ENCODE data around the gene ATF6B. TPM values are rescaled to one million over a fixed set of nuclear protein-coding genes. Genes with fewer than 3 reads are reported as not detected.
"Not testable (repeated sequence)": the region's sequence is repeated elsewhere in the genome, so short reads cannot be mapped to it uniquely, and the experiment has no call there.

Gene ATF6B
- polyA plus RNA-seq, 4 donors, result 15.4 to 89.5 (median 45.8) TPM

- Histone ChIP-seq H3K36me3 (ENCODE audit: control insufficient read depth in 3 of 3, insufficient read depth in 2 of 3, low read depth in 1 of 3, low read length in 3 of 3) (peaks cover 0 to 5% (median 0%) of the 10 kb centered on the region in 3 donors), H3K4me1 (ENCODE audit: control insufficient read depth in 3 of 3, insufficient read depth in 2 of 3, low read depth in 1 of 3, low read length in 2 of 3) (peaks cover 0 to 28% (median 0%) of the 10 kb centered on the region in 3 donors), H3K27ac (ENCODE audit: low read depth in 1 of 3, low read length in 2 of 3) (no peak overlapping the region), H3K9me3 (ENCODE audit: control insufficient read depth in 2 of 2, insufficient read depth in 1 of 2, low read depth in 1 of 2, low read length in 1 of 2) (no peaks in the 10 kb centered on the region), H3K4me3 (ENCODE audit: low read depth in 1 of 3, low read length in 3 of 3) (peak overlapping the region in 1 of 3 donors; percentile 70), H3K27me3 (ENCODE audit: control insufficient read depth in 3 of 3, insufficient read depth in 3 of 3, low read length in 3 of 3) (peaks cover 0 to 19% (median 2%) of the 10 kb centered on the region in 3 donors)
- DNase-seq (no peak), FAIRE-seq (no peak)
- 83 to 92% (median 89%) methylated on average over 4 of the region's 4 CpGs for WGBS, 3 donors
Observed at GRCh38 chr6:32147401-32148132, 19.5 kb upstream of the ATF6B start.

- FAIRE-seq, result no peak
- no peak overlapping the region for H3K4me3 ChIP-seq (ENCODE audit: low read depth in 1 of 3, low read length in 3 of 3)
- no peak overlapping the region for H3K27ac ChIP-seq (ENCODE audit: low read depth in 1 of 3, low read length in 2 of 3)
- WGBS, 3 donors, result 57 to 66% (median 66%) methylated on average over 4 of the region's 4 CpGs
- peaks cover 0 to 30% (median 0%) of the 10 kb centered on the region in 3 donors for H3K4me1 ChIP-seq (ENCODE audit: control insufficient read depth in 3 of 3, insufficient read depth in 2 of 3, low read depth in 1 of 3, low read length in 2 of 3)
- peaks cover 0 to 19% (median 2%) of the 10 kb centered on the region in 3 donors for H3K27me3 ChIP-seq (ENCODE audit: control insufficient read depth in 3 of 3, insufficient read depth in 3 of 3, low read length in 3 of 3)
- DNase-seq, result no peak
- peaks cover 0 to 5% (median 0%) of the 10 kb centered on the region in 3 donors for H3K36me3 ChIP-seq (ENCODE audit: control insufficient read depth in 3 of 3, insufficient read depth in 2 of 3, low read depth in 1 of 3, low read length in 3 of 3)
- H3K9me3 ChIP-seq (ENCODE audit: control insufficient read depth in 2 of 2, insufficient read depth in 1 of 2, low read depth in 1 of 2, low read length in 1 of 2), result no peaks in the 10 kb centered on the region
Observed at GRCh38 chr6:32146687-32147086, 18.6 kb upstream of the ATF6B start.

DNA sequence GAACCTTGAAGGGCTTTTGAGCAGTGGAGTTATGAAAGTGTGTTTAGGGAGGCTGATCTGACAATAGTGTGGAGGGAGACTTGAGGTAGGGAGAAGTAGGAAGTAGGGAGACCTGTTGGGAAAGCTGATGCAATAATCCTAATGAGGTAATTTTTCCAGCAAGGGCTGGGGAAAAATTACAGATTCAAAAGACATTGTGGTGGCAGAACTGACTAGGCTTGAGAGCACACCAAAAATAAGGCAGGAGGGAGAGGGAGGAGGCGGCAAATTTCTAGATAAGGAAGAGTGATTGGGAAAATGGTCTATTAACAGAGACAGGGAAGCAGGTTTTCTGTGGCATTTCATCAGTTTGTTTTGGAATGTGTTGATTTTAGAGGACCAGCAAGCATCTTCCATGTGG, 18.2 kb upstream of the ATF6B start:
- WGBS, 3 donors, result 83 to 86% (median 85%) methylated on average over 1 of the region's 1 CpG
- Histone ChIP-seq H3K36me3 (ENCODE audit: control insufficient read depth in 3 of 3, insufficient read depth in 2 of 3, low read depth in 1 of 3, low read length in 3 of 3) (peaks cover 0 to 5% (median 0%) of the 10 kb centered on the region in 3 donors), H3K27ac (ENCODE audit: low read depth in 1 of 3, low read length in 2 of 3) (no peak overlapping the region), H3K4me1 (ENCODE audit: control insufficient read depth in 3 of 3, insufficient read depth in 2 of 3, low read depth in 1 of 3, low read length in 2 of 3) (peaks cover 0 to 29% (median 0%) of the 10 kb centered on the region in 3 donors), H3K4me3 (ENCODE audit: low read depth in 1 of 3, low read length in 3 of 3) (no peak overlapping the region), H3K9me3 (ENCODE audit: control insufficient read depth in 2 of 2, insufficient read depth in 1 of 2, low read depth in 1 of 2, low read length in 1 of 2) (no peaks in the 10 kb centered on the region), H3K27me3 (ENCODE audit: control insufficient read depth in 3 of 3, insufficient read depth in 3 of 3, low read length in 3 of 3) (peaks cover 0 to 19% (median 2%) of the 10 kb centered on the region in 3 donors)
- FAIRE-seq (no peak), DNase-seq (peak in 1 of 2 donors; percentile 26)

- FAIRE-seq; H3K4me3 ChIP-seq (ENCODE audit: low read depth in 1 of 3, low read length in 3 of 3); H3K9me3 ChIP-seq (ENCODE audit: control insufficient read depth in 2 of 2, insufficient read depth in 1 of 2, low read depth in 1 of 2, low read length in 1 of 2); H3K36me3 ChIP-seq (ENCODE audit: control insufficient read depth in 3 of 3, insufficient read depth in 2 of 3, low read depth in 1 of 3, low read length in 3 of 3); H3K27ac ChIP-seq (ENCODE audit: low read depth in 1 of 3, low read length in 2 of 3): not testable (repeated sequence)
- DNase-seq, result peak; percentile 49 to 63
- H3K27me3 ChIP-seq (ENCODE audit: control insufficient read depth in 3 of 3, insufficient read depth in 3 of 3, low read length in 3 of 3), result peaks cover 0 to 12% (median 0%) of the 10 kb centered on the region in 3 donors
- H3K4me1 ChIP-seq (ENCODE audit: control insufficient read depth in 3 of 3, insufficient read depth in 2 of 3, low read depth in 1 of 3, low read length in 2 of 3), result peaks cover 0 to 34% (median 0%) of the 10 kb centered on the region in 3 donors
- WGBS, 3 donors, result 20 to 69% (median 44%) methylated on average over 7 of the region's 7 CpGs
Observed at GRCh38 chr6:32144238-32144637, 16.2 kb upstream of the ATF6B start.

DNA sequence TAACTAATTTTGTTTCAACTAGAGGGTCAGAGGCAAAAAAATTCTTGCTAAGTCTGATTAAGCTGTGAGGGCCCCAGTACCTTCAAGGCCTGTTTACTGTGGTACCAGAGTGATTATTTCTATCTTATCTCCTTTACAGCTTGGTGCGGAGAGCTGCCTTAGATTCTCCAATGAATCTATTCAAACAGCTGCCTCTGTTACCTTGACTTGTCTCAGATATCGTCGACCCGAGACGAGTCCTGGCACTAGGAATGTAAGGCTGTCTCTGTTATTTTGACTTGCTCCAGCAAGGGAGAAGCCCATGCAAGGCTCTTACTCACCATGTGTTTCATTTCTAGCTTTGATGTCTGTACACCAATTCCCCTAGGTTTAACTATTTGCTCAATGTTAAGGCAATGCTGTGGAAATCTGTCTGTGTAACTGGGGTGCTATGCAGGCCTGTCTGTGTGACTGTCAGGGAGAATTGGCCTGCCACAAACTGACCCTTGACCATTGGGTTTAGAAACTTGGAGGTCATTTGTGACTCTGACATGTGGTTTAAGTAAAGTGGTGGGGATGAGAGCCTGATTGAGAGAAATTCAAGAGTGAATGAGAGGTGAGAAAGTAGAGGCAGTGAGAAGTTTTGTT, 12.5 kb upstream of the ATF6B start:
- 20 to 54% (median 42%) methylated on average over 5 of the region's 5 CpGs for WGBS, 3 donors
- FAIRE-seq (no peak), DNase-seq (peak in 1 of 2 donors; percentile 21)
- Histone ChIP-seq H3K27me3 (ENCODE audit: control insufficient read depth in 3 of 3, insufficient read depth in 3 of 3, low read length in 3 of 3) (peaks cover 0 to under 1% (median 0%) of the 10 kb centered on the region in 3 donors), H3K36me3 (ENCODE audit: control insufficient read depth in 3 of 3, insufficient read depth in 2 of 3, low read depth in 1 of 3, low read length in 3 of 3) (no peaks in the 10 kb centered on the region), H3K4me3 (ENCODE audit: low read depth in 1 of 3, low read length in 3 of 3) (no peak overlapping the region), H3K4me1 (ENCODE audit: control insufficient read depth in 3 of 3, insufficient read depth in 2 of 3, low read depth in 1 of 3, low read length in 2 of 3) (peaks cover 0 to 23% (median 0%) of the 10 kb centered on the region in 3 donors), H3K9me3 (ENCODE audit: control insufficient read depth in 2 of 2, insufficient read depth in 1 of 2, low read depth in 1 of 2, low read length in 1 of 2) (no peaks in the 10 kb centered on the region), H3K27ac (ENCODE audit: low read depth in 1 of 3, low read length in 2 of 3) (peak overlapping the region in 1 of 3 donors; percentile 36)

DNA sequence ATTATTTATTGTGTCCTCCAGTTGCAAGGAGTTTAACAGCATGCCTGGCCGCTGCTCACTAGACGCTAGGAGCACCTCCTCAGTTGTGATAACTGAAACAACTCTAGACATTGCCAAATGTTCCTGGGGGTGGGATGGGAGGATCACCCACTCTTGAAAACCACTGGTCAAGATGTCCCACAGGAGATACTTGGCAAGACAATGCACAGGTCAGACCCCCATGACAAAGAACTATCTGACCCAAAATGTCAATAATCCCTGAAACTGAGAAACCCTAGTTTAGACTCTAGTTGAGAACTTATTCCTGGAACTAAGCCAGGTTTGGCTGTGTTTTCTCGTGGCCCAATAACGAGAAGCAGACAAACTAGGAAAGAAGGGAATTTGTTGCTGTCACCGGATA, 11.5 kb upstream of the ATF6B start:
- no peaks in the 10 kb centered on the region for H3K27me3 ChIP-seq (ENCODE audit: control insufficient read depth in 3 of 3, insufficient read depth in 3 of 3, low read length in 3 of 3)
- 67 to 84% (median 84%) methylated on average over 5 of the region's 5 CpGs for WGBS, 3 donors
- H3K9me3 ChIP-seq (ENCODE audit: control insufficient read depth in 2 of 2, insufficient read depth in 1 of 2, low read depth in 1 of 2, low read length in 1 of 2), result no peaks in the 10 kb centered on the region
- DNase-seq (no peak), FAIRE-seq (no peak)
- H3K27ac ChIP-seq (ENCODE audit: low read depth in 1 of 3, low read length in 2 of 3), result no peak overlapping the region
- peaks cover 0 to 23% (median 0%) of the 10 kb centered on the region in 3 donors for H3K4me1 ChIP-seq (ENCODE audit: control insufficient read depth in 3 of 3, insufficient read depth in 2 of 3, low read depth in 1 of 3, low read length in 2 of 3)
- no peak overlapping the region for H3K4me3 ChIP-seq (ENCODE audit: low read depth in 1 of 3, low read length in 3 of 3)
- H3K36me3 ChIP-seq (ENCODE audit: control insufficient read depth in 3 of 3, insufficient read depth in 2 of 3, low read depth in 1 of 3, low read length in 3 of 3), result no peaks in the 10 kb centered on the region

DNA sequence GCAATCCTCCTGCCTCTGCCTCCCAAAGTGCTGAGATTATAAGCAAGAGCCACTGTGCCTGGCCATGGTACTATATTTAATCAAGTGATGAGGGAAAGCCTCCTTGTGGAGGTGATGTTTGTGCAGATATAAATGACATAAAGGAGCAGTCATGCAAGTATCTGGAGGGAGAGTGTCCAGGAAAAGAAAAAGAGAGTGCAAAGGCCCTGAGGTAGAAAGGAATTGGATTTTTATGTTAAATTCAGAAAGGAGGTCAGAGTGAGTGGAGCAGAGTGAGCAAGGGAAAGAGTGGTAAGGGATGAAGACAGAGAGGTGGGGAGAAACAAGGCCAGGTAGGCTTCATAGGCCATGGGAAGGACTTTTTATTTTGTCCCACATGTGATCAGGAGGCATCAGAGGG, 9.4 kb upstream of the ATF6B start:
- H3K4me1 ChIP-seq (ENCODE audit: control insufficient read depth in 3 of 3, insufficient read depth in 2 of 3, low read depth in 1 of 3, low read length in 2 of 3), result peaks cover 0 to 18% (median 0%) of the 10 kb centered on the region in 3 donors
- H3K36me3 ChIP-seq (ENCODE audit: control insufficient read depth in 3 of 3, insufficient read depth in 2 of 3, low read depth in 1 of 3, low read length in 3 of 3), result no peaks in the 10 kb centered on the region
- no peaks in the 10 kb centered on the region for H3K9me3 ChIP-seq (ENCODE audit: control insufficient read depth in 2 of 2, insufficient read depth in 1 of 2, low read depth in 1 of 2, low read length in 1 of 2)
- no peak overlapping the region for H3K4me3 ChIP-seq (ENCODE audit: low read depth in 1 of 3, low read length in 3 of 3)
- DNase-seq (no peak), FAIRE-seq (no peak)
- no peak overlapping the region for H3K27ac ChIP-seq (ENCODE audit: low read depth in 1 of 3, low read length in 2 of 3)
- no peaks in the 10 kb centered on the region for H3K27me3 ChIP-seq (ENCODE audit: control insufficient read depth in 3 of 3, insufficient read depth in 3 of 3, low read length in 3 of 3)

DNA sequence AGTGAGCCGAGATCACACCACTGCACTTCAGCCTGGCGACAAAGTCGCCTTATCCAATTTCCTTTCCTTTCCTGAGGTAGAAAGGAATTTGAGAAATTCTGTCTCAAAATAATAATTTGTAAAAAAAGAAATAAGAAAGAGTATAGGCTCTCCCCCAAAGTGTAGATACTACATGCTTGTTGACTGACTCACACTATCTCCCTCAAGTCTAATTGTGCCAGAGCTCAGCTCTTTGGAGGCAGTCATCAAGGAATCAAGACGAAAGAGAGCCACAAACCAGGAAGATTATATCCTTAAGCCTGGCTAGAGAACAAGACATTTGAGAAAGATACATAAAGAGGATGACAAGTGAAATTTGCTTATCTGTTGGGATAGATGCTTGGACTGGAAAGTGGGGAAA, 5.7 kb upstream of the ATF6B start:
- DNase-seq (no peak), FAIRE-seq (no peak)
- Histone ChIP-seq H3K9me3 (ENCODE audit: control insufficient read depth in 2 of 2, insufficient read depth in 1 of 2, low read depth in 1 of 2, low read length in 1 of 2) (peaks cover 0 to 4% of the 10 kb centered on the region in 2 donors), H3K4me1 (ENCODE audit: control insufficient read depth in 3 of 3, insufficient read depth in 2 of 3, low read depth in 1 of 3, low read length in 2 of 3) (peaks cover 7 to 8% (median 7%) of the 10 kb centered on the region in 3 donors), H3K27me3 (ENCODE audit: control insufficient read depth in 3 of 3, insufficient read depth in 3 of 3, low read length in 3 of 3) (no peaks in the 10 kb centered on the region), H3K36me3 (ENCODE audit: control insufficient read depth in 3 of 3, insufficient read depth in 2 of 3, low read depth in 1 of 3, low read length in 3 of 3) (no peaks in the 10 kb centered on the region), H3K27ac (ENCODE audit: low read depth in 1 of 3, low read length in 2 of 3) (no peak overlapping the region), H3K4me3 (ENCODE audit: low read depth in 1 of 3, low read length in 3 of 3) (no peak overlapping the region)
- WGBS, 3 donors, result 82 to 83% (median 83%) methylated on average over 4 of the region's 4 CpGs

All from small intestine (tissue), 7 donors.